Muscle layer of colon (tissue), 2 donors: ENCODE measurements around the gene ZDHHC11B.
"Not testable (repeated sequence)": the region's sequence is repeated elsewhere in the genome, so short reads cannot be mapped to it uniquely, and the experiment has no call there.

ENCODE experiments used
- H3K27ac ChIP-seq: one replicate; pipeline ENCODE4 v1.7.0; 2013; ENCODE audit warnings: low read depth, mild to moderate bottlenecking, low read length, moderate library complexity
- H3K27me3 ChIP-seq, 2 donors: one replicate each; pipeline ENCODE4 v1.7.0; 2013; ENCODE audit warnings: low read length in 2 of 2, mild to moderate bottlenecking in 2 of 2; ENCODE audit not compliant: insufficient read depth in 2 of 2, control insufficient read depth in 1 of 2
- H3K36me3 ChIP-seq: one replicate; pipeline ENCODE4 v1.7.0; 2013; ENCODE audit warnings: mild to moderate bottlenecking, low read length; ENCODE audit not compliant: insufficient read depth
- H3K4me1 ChIP-seq: one replicate; pipeline ENCODE4 v1.7.0; 2013; ENCODE audit warnings: mild to moderate bottlenecking, low read length; ENCODE audit not compliant: insufficient read depth
- H3K4me3 ChIP-seq, 2 donors: one replicate each; pipeline ENCODE4 v1.7.0; 2013; ENCODE audit warnings: low read length in 2 of 2, low read depth in 1 of 2, mild to moderate bottlenecking in 1 of 2, moderate library complexity in 1 of 2
- H3K9ac ChIP-seq: one replicate; pipeline ENCODE4 v1.7.0; 2013; ENCODE audit warnings: low read length
- H3K9me3 ChIP-seq: one replicate; pipeline ENCODE4 v1.7.0; 2013; ENCODE audit warnings: mild to moderate bottlenecking, low read length
- donor health status: abdominal sarcoma.
- donor health status: Adenocarcinoma of cecum.

ZDHHC11B gene

GRCh38 chr5:756865-757345 is 27.6 kb downstream of the ZDHHC11B start:
- H3K9me3 ChIP-seq, result no peaks in the 10 kb centered on the region
- no peaks in the 10 kb centered on the region for H3K27me3 ChIP-seq
- peaks cover 39% of the 10 kb centered on the region for H3K4me1 ChIP-seq
- peak overlapping the region in 1 of 2 donors; percentile 44 for H3K4me3 ChIP-seq
- H3K36me3 ChIP-seq, result no peaks in the 10 kb centered on the region
- H3K27ac ChIP-seq, result no peak overlapping the region
- H3K9ac ChIP-seq, result no peak overlapping the region

GRCh38 chr5:756171-756570 is 28.4 kb downstream of the ZDHHC11B start:
- no peaks in the 10 kb centered on the region for H3K27me3 ChIP-seq
- no peak overlapping the region for H3K4me3 ChIP-seq
- no peaks in the 10 kb centered on the region for H3K9me3 ChIP-seq
- H3K36me3 ChIP-seq, result no peaks in the 10 kb centered on the region
- no peak overlapping the region for H3K27ac ChIP-seq
- H3K9ac ChIP-seq, result no peak overlapping the region
- peaks cover 39% of the 10 kb centered on the region for H3K4me1 ChIP-seq

GRCh38 chr5:754143-754632 is 30.3 kb downstream of the ZDHHC11B start:
- not testable (repeated sequence) for H3K36me3 ChIP-seq, H3K27ac ChIP-seq, H3K4me3 ChIP-seq, H3K9me3 ChIP-seq, H3K9ac ChIP-seq, H3K27me3 ChIP-seq
- H3K4me1 ChIP-seq, result peaks cover 29% of the 10 kb centered on the region

GRCh38 chr5:753567-754142 is 30.9 kb downstream of the ZDHHC11B start:
- not testable (repeated sequence) for H3K36me3 ChIP-seq, H3K9me3 ChIP-seq, H3K27me3 ChIP-seq, H3K9ac ChIP-seq, H3K27ac ChIP-seq, H3K4me3 ChIP-seq
- peaks cover 24% of the 10 kb centered on the region for H3K4me1 ChIP-seq

- not testable (repeated sequence) for H3K27ac ChIP-seq, H3K4me3 ChIP-seq, H3K9me3 ChIP-seq, H3K36me3 ChIP-seq, H3K9ac ChIP-seq, H3K27me3 ChIP-seq
- peaks cover 14% of the 10 kb centered on the region for H3K4me1 ChIP-seq
Measured at GRCh38 chr5:752532-753115, 31.9 kb downstream of the ZDHHC11B start.

- not testable (repeated sequence) for H3K36me3 ChIP-seq, H3K9ac ChIP-seq, H3K27me3 ChIP-seq, H3K9me3 ChIP-seq, H3K4me1 ChIP-seq, H3K27ac ChIP-seq, H3K4me3 ChIP-seq
Measured at GRCh38 chr5:751992-752391, 32.5 kb downstream of the ZDHHC11B start.

GRCh38 chr5:751496-751895 is 33.0 kb downstream of the ZDHHC11B start:
- no peak overlapping the region for H3K27ac ChIP-seq
- H3K4me3 ChIP-seq, result no peak overlapping the region
- no peak overlapping the region for H3K9ac ChIP-seq
- H3K27me3 ChIP-seq, result no peaks in the 10 kb centered on the region
- no peaks in the 10 kb centered on the region for H3K36me3 ChIP-seq
- H3K4me1 ChIP-seq, result peaks cover 3% of the 10 kb centered on the region
- H3K9me3 ChIP-seq, result no peaks in the 10 kb centered on the region

- H3K4me3 ChIP-seq, H3K27ac ChIP-seq, H3K36me3 ChIP-seq, H3K9me3 ChIP-seq, H3K27me3 ChIP-seq, H3K9ac ChIP-seq, H3K4me1 ChIP-seq: not testable (repeated sequence)
Measured at GRCh38 chr5:750226-750625, 34.3 kb downstream of the ZDHHC11B start.

GRCh38 chr5:749101-749670 is 35.3 kb downstream of the ZDHHC11B start:
- no peaks in the 10 kb centered on the region for H3K4me1 ChIP-seq
- no peaks in the 10 kb centered on the region for H3K27me3 ChIP-seq
- no peaks in the 10 kb centered on the region for H3K9me3 ChIP-seq
- no peaks in the 10 kb centered on the region for H3K36me3 ChIP-seq
- H3K4me3 ChIP-seq, result no peak overlapping the region
- no peak overlapping the region for H3K9ac ChIP-seq
- no peak overlapping the region for H3K27ac ChIP-seq

- not testable (repeated sequence) for H3K36me3 ChIP-seq, H3K4me1 ChIP-seq, H3K9me3 ChIP-seq, H3K27me3 ChIP-seq, H3K4me3 ChIP-seq, H3K27ac ChIP-seq, H3K9ac ChIP-seq
Measured at GRCh38 chr5:748011-748980, 36.2 kb downstream of the ZDHHC11B start.

GRCh38 chr5:747303-747844 is 37.2 kb downstream of the ZDHHC11B start:
- H3K9me3 ChIP-seq, H3K27ac ChIP-seq, H3K4me3 ChIP-seq, H3K36me3 ChIP-seq, H3K9ac ChIP-seq, H3K27me3 ChIP-seq, H3K4me1 ChIP-seq: not testable (repeated sequence)
